T-cell (primary cell): ENCODE results near the gene C1QTNF9B. TPM values are rescaled to one million over a fixed set of nuclear protein-coding genes. Genes with fewer than 3 reads are reported as not detected.
A peak's percentile ranks its signal among the peaks of the same experiment; 100 is the strongest.

Source experiments
- ATAC-seq, 4 experiments: fragments of 200-7000 bp in 3 of 4; fragments of 150-1000 bp in 1 of 4; cut with Tn5 transposase; replicated peaks in 1 of 4; 1 replicate in 3 of 4; 2 replicates in 1 of 4; pipeline ENCODE4 v1.10.0; 2021; ENCODE audit warnings: moderate library complexity in 3 of 4, mild to moderate bottlenecking in 2 of 4, moderate number of reproducible peaks in 1 of 4
- CTCF ChIA-PET, 2 donors: fragments of 300-600 bp; sonication (Branson Sonifier 250); formaldehyde crosslinking; loops; one replicate each; lab custom pipeline; 2022; ENCODE audit warnings: antibody characterized with exemption in 2 of 2; lab: Charles Lee
- POLR2A ChIA-PET, 2 donors: fragments of 300-600 bp; sonication (Branson Sonifier 250); formaldehyde crosslinking; loops; one replicate each; lab custom pipeline; 2022; ENCODE audit warnings: antibody characterized with exemption in 2 of 2; lab: Charles Lee
- DNase-seq, 35 experiments: peaks; one replicate each; pipeline versions ENCODE4 v3.0.0 to v3.0.0-alpha.2; 2013 to 2023
- H3K27ac ChIP-seq: one replicate; pipeline ENCODE4 v1.5.1; 2013; ENCODE audit warnings: low read length
- H3K27me3 ChIP-seq, 2 experiments: replicated peaks in 1 of 2; 1 replicate in 1 of 2; 2 replicates in 1 of 2; pipeline versions ENCODE4 v1.6.1 to v1.7.0; 2013; ENCODE audit warnings: low read length in 1 of 2, mixed read lengths in 1 of 2; ENCODE audit not compliant: control insufficient read depth in 2 of 2, insufficient read depth in 2 of 2; ENCODE audit errors: extremely low read depth in 1 of 2
- H3K36me3 ChIP-seq, 2 donors: 1 replicate in 1 of 2; 2 replicates in 1 of 2; pipeline versions ENCODE4 v1.6.1 to v1.7.0; 2013; ENCODE audit warnings: low read length in 1 of 2; ENCODE audit not compliant: control insufficient read depth in 2 of 2, insufficient read depth in 1 of 2; ENCODE audit errors: extremely low read depth in 1 of 2
- H3K4me1 ChIP-seq, 2 experiments: 1 replicate in 1 of 2; 2 replicates in 1 of 2; pipeline versions ENCODE4 v1.6.1 to v1.7.0; 2013; ENCODE audit warnings: low read length in 2 of 2, mixed read lengths in 1 of 2; ENCODE audit not compliant: insufficient read depth in 2 of 2, control insufficient read depth in 1 of 2; ENCODE audit errors: extremely low read depth in 1 of 2
- H3K4me3 ChIP-seq, 2 donors: 1 replicate in 1 of 2; 2 replicates in 1 of 2; pipeline versions ENCODE4 v1.5.1 to v1.7.0; 2013; ENCODE audit warnings: mild to moderate bottlenecking in 2 of 2, low read length in 1 of 2, moderate library complexity in 1 of 2; ENCODE audit not compliant: control insufficient read depth in 1 of 2; ENCODE audit errors: extremely low read depth in 1 of 2
- H3K9me3 ChIP-seq: 2 replicates; pipeline ENCODE4 v1.7.0; 2013
- H3K27ac Mint-ChIP-seq, 2 donors: one replicate each; pipeline ENCODE4 v1.8.0; 2020 to 2021; ENCODE audit warnings: mild to moderate bottlenecking in 2 of 2, mixed read lengths in 2 of 2
- H3K27me3 Mint-ChIP-seq, 2 donors: one replicate each; pipeline ENCODE4 v1.8.0; 2021 to 2022; ENCODE audit warnings: mixed read lengths in 2 of 2
- H3K36me3 Mint-ChIP-seq: one replicate; pipeline ENCODE4 v1.8.0; 2021; ENCODE audit warnings: mixed read lengths
- H3K4me1 Mint-ChIP-seq, 3 donors: one replicate each; pipeline ENCODE4 v1.8.0; 2020 to 2022; ENCODE audit warnings: mixed read lengths in 3 of 3, mild to moderate bottlenecking in 1 of 3
- H3K4me3 Mint-ChIP-seq, 3 donors: one replicate each; pipeline ENCODE4 v1.8.0; 2020 to 2022; ENCODE audit warnings: mild to moderate bottlenecking in 3 of 3, mixed read lengths in 3 of 3, moderate library complexity in 3 of 3
- H3K9me3 Mint-ChIP-seq, 3 donors: one replicate each; pipeline ENCODE4 v1.8.0; 2020 to 2022; ENCODE audit warnings: mixed read lengths in 3 of 3
- WGBS: methylation state at CpG from one replicate; pipeline ENCODE4 v1.1.5; 2013; ENCODE audit warnings: missing lambda C conversion rate; ENCODE audit not compliant: insufficient coverage; 5-methylcytosine and 5-hydroxymethylcytosine counted together
- total RNA-seq, 35 experiments: library from RNA in 6 of 35; stranded (reverse) in 6 of 35; fragments of 120-200 nt in 1 of 35; gene quantifications; one replicate each; pipeline versions ENCODE4 v1.2.1 to v1.2.4 and lab custom pipeline; 2013 to 2026

C1QTNF9B gene
- total RNA-seq, 5 donors from 2014 or later (not counting 1 experiment from before 2014, with no cell fraction given) = not detected

DNA sequence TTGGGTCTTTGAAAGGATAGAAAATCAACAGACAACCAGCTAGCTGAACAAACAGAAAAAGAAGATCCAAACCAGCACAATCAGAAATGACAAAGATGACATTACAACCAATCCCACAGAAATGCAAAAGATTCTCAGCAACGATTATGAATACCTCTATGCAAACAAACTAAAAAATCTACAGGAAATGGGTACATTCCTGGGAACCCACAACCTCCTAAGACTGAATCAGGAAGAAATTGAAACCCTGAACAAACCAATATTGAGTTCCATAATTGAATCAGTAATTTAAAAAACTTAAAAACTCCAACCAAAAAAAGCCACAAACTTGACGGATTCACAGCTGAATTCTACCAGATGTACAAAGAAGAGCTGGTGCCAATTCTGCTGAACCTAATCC, 20.9 kb upstream of the C1QTNF9B start:
- no peak overlapping the region for H3K4me3 ChIP-seq
- H3K27me3 Mint-ChIP-seq = peaks cover 41 to 47% of the 10 kb centered on the region in 2 donors
- H3K27ac Mint-ChIP-seq = no peak overlapping the region
- no peak overlapping the region for H3K4me3 Mint-ChIP-seq
- no peak for DNase-seq
- H3K27ac ChIP-seq = no peak overlapping the region
- no peaks in the 10 kb centered on the region for H3K9me3 ChIP-seq
- peaks cover 0 to 4% of the 10 kb centered on the region in 2 experiments for H3K27me3 ChIP-seq
- no peaks in the 10 kb centered on the region for H3K4me1 ChIP-seq
- peaks cover 0 to 3% (median 0%) of the 10 kb centered on the region in 3 donors for H3K9me3 Mint-ChIP-seq
- 80% methylated on average over 2 of the region's 2 CpGs for WGBS
- ChIA-PET CTCF (interaction anchor here in 1 of 2 donors (1.0 kb wide), 1 partner anchor 311 kb away, joined by 5 read pairs; no protein-coding TSS in a partner anchor), POLR2A (interaction anchor here in 1 of 2 donors (0.7 kb wide), 1 partner anchor 30 kb away, joined by 3 read pairs; no protein-coding TSS in a partner anchor)
- no peaks in the 10 kb centered on the region for H3K4me1 Mint-ChIP-seq
- no peak for ATAC-seq
- no peaks in the 10 kb centered on the region for H3K36me3 ChIP-seq
- no peaks in the 10 kb centered on the region for H3K36me3 Mint-ChIP-seq

DNA sequence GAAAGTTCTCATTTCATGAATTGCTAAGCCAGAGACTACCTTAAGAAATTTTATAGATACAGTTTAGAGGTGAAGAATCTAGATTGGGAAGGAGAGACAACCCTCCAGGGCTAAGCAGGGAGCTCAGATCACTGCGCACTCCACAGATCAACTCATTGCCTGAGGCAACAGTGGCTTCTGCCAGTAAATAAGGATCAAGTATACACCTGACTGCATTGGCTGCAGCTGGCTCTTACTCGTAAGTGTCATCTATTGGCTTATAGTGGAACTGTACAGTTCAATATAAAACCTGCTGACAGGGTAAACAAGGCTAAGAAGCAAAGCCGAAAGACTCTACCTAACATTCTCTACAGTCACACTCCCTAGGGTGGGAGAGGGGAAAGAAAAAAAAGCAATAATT, 18.0 kb upstream of the C1QTNF9B start:
- 83% methylated on average over 1 of the region's 3 CpGs for WGBS
- ATAC-seq (no peak), DNase-seq (no peak)
- no peaks in the 10 kb centered on the region for H3K36me3 Mint-ChIP-seq
- H3K9me3 ChIP-seq = no peaks in the 10 kb centered on the region
- peaks cover 0 to 4% of the 10 kb centered on the region in 2 experiments for H3K27me3 ChIP-seq
- H3K27ac ChIP-seq = no peak overlapping the region
- H3K27ac Mint-ChIP-seq = no peak overlapping the region
- no peaks in the 10 kb centered on the region for H3K9me3 Mint-ChIP-seq
- ChIA-PET POLR2A (no interaction called here), CTCF (no interaction called here)
- H3K36me3 ChIP-seq = no peaks in the 10 kb centered on the region
- H3K4me1 ChIP-seq = no peaks in the 10 kb centered on the region
- no peak overlapping the region for H3K4me3 ChIP-seq
- H3K27me3 Mint-ChIP-seq = peaks cover 36 to 46% of the 10 kb centered on the region in 2 donors
- no peaks in the 10 kb centered on the region for H3K4me1 Mint-ChIP-seq
- H3K4me3 Mint-ChIP-seq = no peak overlapping the region

DNA sequence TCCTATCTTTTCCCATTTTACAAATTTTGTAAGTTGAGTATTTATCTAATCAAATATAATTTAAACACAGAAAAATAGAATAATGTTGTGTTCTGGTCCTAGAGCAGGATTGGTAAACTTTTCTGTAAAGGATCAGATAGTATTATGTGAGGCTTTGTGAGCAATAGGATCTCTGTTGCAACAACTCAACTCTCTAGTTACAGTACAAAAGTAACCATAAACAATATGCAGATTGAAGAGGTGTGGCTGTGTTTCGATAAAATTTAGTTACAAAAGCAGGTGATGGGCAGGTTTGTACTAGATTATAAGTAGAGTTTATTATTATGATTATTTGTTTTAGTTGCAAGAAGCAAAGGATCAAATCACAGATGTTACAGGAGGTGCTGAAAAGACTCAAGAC, 15.2 kb upstream of the C1QTNF9B start:
- no peak overlapping the region for H3K4me3 Mint-ChIP-seq
- Histone ChIP-seq H3K36me3 (no peaks in the 10 kb centered on the region), H3K27me3 (peaks cover 0 to 8% of the 10 kb centered on the region in 2 experiments), H3K4me1 (no peaks in the 10 kb centered on the region), H3K27ac (no peak overlapping the region), H3K4me3 (no peak overlapping the region), H3K9me3 (no peaks in the 10 kb centered on the region)
- ATAC-seq = no peak
- no CpG with 5 or more reads among the region's 1 CpG for WGBS
- H3K9me3 Mint-ChIP-seq = no peaks in the 10 kb centered on the region
- DNase-seq = no peak
- H3K27me3 Mint-ChIP-seq = peaks cover 28 to 37% of the 10 kb centered on the region in 2 donors
- ChIA-PET CTCF (no interaction called here), POLR2A (no interaction called here)
- no peaks in the 10 kb centered on the region for H3K36me3 Mint-ChIP-seq
- no peak overlapping the region for H3K27ac Mint-ChIP-seq
- H3K4me1 Mint-ChIP-seq = no peaks in the 10 kb centered on the region

GRCh38 chr13:23909606-23910005, 12.3 kb upstream of the C1QTNF9B start:
- H3K9me3 Mint-ChIP-seq = no peaks in the 10 kb centered on the region
- Histone ChIP-seq H3K36me3 (no peaks in the 10 kb centered on the region), H3K4me1 (no peaks in the 10 kb centered on the region), H3K4me3 (no peak overlapping the region), H3K9me3 (no peaks in the 10 kb centered on the region), H3K27me3 (peaks cover 0 to 9% of the 10 kb centered on the region in 2 experiments), H3K27ac (no peak overlapping the region)
- H3K4me1 Mint-ChIP-seq = peaks cover 0 to under 1% (median 0%) of the 10 kb centered on the region in 3 donors
- peaks cover 17 to 22% of the 10 kb centered on the region in 2 donors for H3K27me3 Mint-ChIP-seq
- ATAC-seq (no peak), DNase-seq (no peak)
- no peak overlapping the region for H3K27ac Mint-ChIP-seq
- ChIA-PET CTCF (no interaction called here), POLR2A (no interaction called here)
- H3K4me3 Mint-ChIP-seq = no peak overlapping the region
- H3K36me3 Mint-ChIP-seq = no peaks in the 10 kb centered on the region

GRCh38 chr13:23905766-23906165, 8.5 kb upstream of the C1QTNF9B start:
- no peak for DNase-seq
- no peaks in the 10 kb centered on the region for H3K36me3 Mint-ChIP-seq
- peaks cover 12 to 34% of the 10 kb centered on the region in 2 experiments for H3K27me3 ChIP-seq
- H3K4me3 ChIP-seq = no peak overlapping the region
- H3K27ac ChIP-seq = no peak overlapping the region
- no CpG with 5 or more reads among the region's 2 CpGs for WGBS
- H3K4me1 Mint-ChIP-seq = peaks cover 0 to 7% (median 6%) of the 10 kb centered on the region in 3 donors
- CTCF ChIA-PET = no interaction called here
- no peak overlapping the region for H3K27ac Mint-ChIP-seq
- H3K9me3 Mint-ChIP-seq = no peaks in the 10 kb centered on the region
- POLR2A ChIA-PET = no interaction called here
- H3K4me3 Mint-ChIP-seq = no peak overlapping the region
- H3K27me3 Mint-ChIP-seq = peaks cover 43 to 45% of the 10 kb centered on the region in 2 donors
- H3K4me1 ChIP-seq = peaks cover 0 to 9% of the 10 kb centered on the region in 2 experiments
- no peaks in the 10 kb centered on the region for H3K36me3 ChIP-seq
- H3K9me3 ChIP-seq = no peaks in the 10 kb centered on the region
- ATAC-seq = no peak

- Mint-ChIP-seq H3K9me3 (no peaks in the 10 kb centered on the region), H3K36me3 (no peaks in the 10 kb centered on the region), H3K27ac (no peak overlapping the region), H3K27me3 (peaks cover 39 to 41% of the 10 kb centered on the region in 2 donors), H3K4me3 (peak overlapping the region in 1 of 3 donors; percentile 55), H3K4me1 (peaks cover 0 to 9% (median 7%) of the 10 kb centered on the region in 3 donors)
- Histone ChIP-seq H3K27me3 (peaks cover 12 to 34% of the 10 kb centered on the region in 2 experiments), H3K9me3 (no peaks in the 10 kb centered on the region), H3K4me1 (peaks cover 0 to 9% of the 10 kb centered on the region in 2 experiments), H3K4me3 (no peak overlapping the region), H3K27ac (no peak overlapping the region), H3K36me3 (no peaks in the 10 kb centered on the region)
- ChIA-PET CTCF (interaction anchor here in 1 of 2 donors (0.6 kb wide), 1 partner anchor 61 kb away, joined by 3 read pairs; no protein-coding TSS in a partner anchor), POLR2A (no interaction called here)
- ATAC-seq = no peak
- no peak for DNase-seq
- WGBS = 40% methylated on average over 14 of the region's 16 CpGs
These were observed 6.6 kb upstream of the C1QTNF9B start for GRCh38 chr13:23903906-23904280.
